ENCODE results near the gene PAPPA. TPM values are rescaled to one million over a fixed set of nuclear protein-coding genes. Genes with fewer than 3 reads are reported as not detected.

The PAPPA gene
- total RNA-seq, 2 donors from 2014 or later: 0.09 TPM

- Mint-ChIP-seq H3K4me3 (no peak overlapping the region), H3K27me3 (ENCODE audit: insufficient read depth) (peaks cover 65% of the 10 kb centered on the region), H3K4me1 (peaks cover 2% of the 10 kb centered on the region), H3K27ac (no peak overlapping the region), H3K9me3 (no peaks in the 10 kb centered on the region), H3K36me3 (ENCODE audit: low read depth) (no peaks in the 10 kb centered on the region)
- Histone ChIP-seq H3K9ac (ENCODE audit: extremely low read depth, low read length, poor library complexity, severe bottlenecking) (no peak overlapping the region), H3K27ac (ENCODE audit: low read depth, low read length) (no peak overlapping the region), H3K27me3 (ENCODE audit: control insufficient read depth, insufficient read depth, low read length, poor library complexity, severe bottlenecking) (peaks cover 14% of the 10 kb centered on the region), H3K4me3 (ENCODE audit: low read length) (no peak overlapping the region), H3K4me1 (ENCODE audit: control insufficient read depth, insufficient read depth, low read length) (no peaks in the 10 kb centered on the region), H3K36me3 (ENCODE audit: control insufficient read depth, insufficient read depth, low read length) (no peaks in the 10 kb centered on the region), H3K9me3 (ENCODE audit: control insufficient read depth, low read length) (no peaks in the 10 kb centered on the region)
- WGBS, 2 experiments (ENCODE audit: insufficient coverage in 1 of 2, insufficient read length in 1 of 2): 83 to 100% methylated on average over 1 of the region's 1 CpG
- no peak for TF ChIP-seq CTCF (conservative IDR thresholded peaks at IDR 0.05)
- no peak for DNase-seq
These were observed 110.8 kb downstream of the PAPPA start for GRCh38 chr9:116264361-116264760.

DNA sequence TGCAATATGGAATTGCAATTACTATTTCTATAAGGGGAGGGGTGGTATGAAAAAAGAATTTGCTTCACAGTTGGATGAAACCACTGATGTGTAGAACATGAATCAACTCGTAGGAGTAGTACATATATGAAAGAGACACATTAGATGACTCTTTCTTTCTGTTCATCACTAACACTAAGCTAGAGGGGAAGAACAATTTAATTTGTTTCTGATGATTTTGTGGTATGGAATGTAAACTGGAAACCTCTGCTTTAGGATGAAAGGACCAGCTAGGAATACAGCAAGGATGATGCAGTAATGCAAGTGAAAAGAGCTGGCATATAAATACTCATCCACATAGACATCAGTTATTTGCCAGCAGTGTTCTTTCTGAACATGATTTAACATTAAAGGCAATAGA, 113.4 kb downstream of the PAPPA start:
- no peaks in the 10 kb centered on the region for H3K9me3 Mint-ChIP-seq
- Histone ChIP-seq H3K9ac (ENCODE audit: extremely low read depth, low read length, poor library complexity, severe bottlenecking) (no peak overlapping the region), H3K27ac (ENCODE audit: low read depth, low read length) (no peak overlapping the region), H3K4me1 (ENCODE audit: control insufficient read depth, insufficient read depth, low read length) (no peaks in the 10 kb centered on the region), H3K9me3 (ENCODE audit: control insufficient read depth, low read length) (no peaks in the 10 kb centered on the region), H3K4me3 (ENCODE audit: low read length) (no peak overlapping the region), H3K36me3 (ENCODE audit: control insufficient read depth, insufficient read depth, low read length) (no peaks in the 10 kb centered on the region), H3K27me3 (ENCODE audit: control insufficient read depth, insufficient read depth, low read length, poor library complexity, severe bottlenecking) (peaks cover 28% of the 10 kb centered on the region)
- TF ChIP-seq CTCF (conservative IDR thresholded peaks at IDR 0.05): no peak
- H3K27ac Mint-ChIP-seq: no peak overlapping the region
- 89% methylated on average over 1 of the region's 1 CpG for WGBS, 2 experiments (ENCODE audit: insufficient coverage in 1 of 2, insufficient read length in 1 of 2)
- no peak for DNase-seq
- no peak overlapping the region for H3K4me3 Mint-ChIP-seq
- H3K36me3 Mint-ChIP-seq (ENCODE audit: low read depth): no peaks in the 10 kb centered on the region
- peaks cover 17% of the 10 kb centered on the region for H3K4me1 Mint-ChIP-seq
- H3K27me3 Mint-ChIP-seq (ENCODE audit: insufficient read depth): peaks cover 83% of the 10 kb centered on the region

- no peak overlapping the region for H3K4me3 ChIP-seq (ENCODE audit: low read length)
- no peaks in the 10 kb centered on the region for H3K9me3 ChIP-seq (ENCODE audit: control insufficient read depth, low read length)
- no peaks in the 10 kb centered on the region for H3K4me1 ChIP-seq (ENCODE audit: control insufficient read depth, insufficient read depth, low read length)
- Mint-ChIP-seq H3K36me3 (ENCODE audit: low read depth) (no peaks in the 10 kb centered on the region), H3K27ac (no peak overlapping the region), H3K9me3 (no peaks in the 10 kb centered on the region), H3K27me3 (ENCODE audit: insufficient read depth) (peaks cover 90% of the 10 kb centered on the region), H3K4me1 (peaks cover 29% of the 10 kb centered on the region), H3K4me3 (no peak overlapping the region)
- peaks cover 25% of the 10 kb centered on the region for H3K27me3 ChIP-seq (ENCODE audit: control insufficient read depth, insufficient read depth, low read length, poor library complexity, severe bottlenecking)
- no peak overlapping the region for H3K27ac ChIP-seq (ENCODE audit: low read depth, low read length)
- no peak for TF ChIP-seq CTCF (conservative IDR thresholded peaks at IDR 0.05)
- no peaks in the 10 kb centered on the region for H3K36me3 ChIP-seq (ENCODE audit: control insufficient read depth, insufficient read depth, low read length)
- WGBS, 2 experiments (ENCODE audit: insufficient coverage in 1 of 2, insufficient read length in 1 of 2): 95 to 100% methylated on average over 2 of the region's 2 CpGs
- no peak for DNase-seq
- no peak overlapping the region for H3K9ac ChIP-seq (ENCODE audit: extremely low read depth, low read length, poor library complexity, severe bottlenecking)
These were observed 115.7 kb downstream of the PAPPA start for GRCh38 chr9:116269250-116269649.
